HCT116 (cell line): ENCODE data around the gene OSBP2. TPM values are rescaled to one million over a fixed set of nuclear protein-coding genes. Genes with fewer than 3 reads are reported as not detected.

Source experiments
- ATAC-seq: fragments of 200-7000 bp; cut with Tn5 transposase; 2 replicates; pipeline ENCODE4 v1.9.1; 2020; ENCODE audit warnings: mild to moderate bottlenecking, moderate library complexity
- BruUV-seq: library from RNA; stranded (reverse); fragments of 400-500 nt; replicated peaks from 2 replicates; lab custom pipeline; 2021; lab: Mats Ljungman, UMichigan
- CTCF ChIA-PET: fragments of 300-600 bp; sonication (Branson Sonifier 250); formaldehyde crosslinking; loops from one replicate; lab custom pipeline; 2021; ENCODE audit warnings: antibody characterized with exemption; lab: Charles Lee
- POLR2A ChIA-PET: fragments of 300-600, 350-600 bp; sonication (Branson Sonifier 250); formaldehyde crosslinking; loops from one replicate; lab custom pipeline; 2021; ENCODE audit warnings: antibody characterized with exemption; lab: Charles Lee
- RAD21 ChIA-PET, 2 experiments: fragments of 300-600 bp; sonication (Branson Sonifier 250); formaldehyde crosslinking; loops; one replicate each; lab custom pipeline; 2023; ENCODE audit warnings: low total read pairs in 2 of 2; ENCODE audit not compliant: uncharacterized antibody in 2 of 2, unreplicated experiment in 2 of 2, low non-redundant PET in 1 of 2; lab: Charles Lee
- DNase-seq: peaks from one replicate; pipeline ENCODE4 v3.0.0-alpha.2; 2010; ENCODE audit warnings: low read depth, low spot score
- H2AFZ ChIP-seq: fragments of 200-600 bp; shearing (Covaris generic), sonication (generic); 2 replicates; pipeline ENCODE4 v1.6.1; 2017; ENCODE audit warnings: low read depth, mixed run types, mixed read lengths, antibody characterized with exemption, low read length; ENCODE audit not compliant: poor library complexity, severe bottlenecking
- H3K27ac ChIP-seq: 2 replicates; pipeline ENCODE4 v1.5.1; 2012; ENCODE audit warnings: low read depth, low read length
- H3K27me3 ChIP-seq: fragments of 200-600 bp; sonication (generic); 2 replicates; pipeline ENCODE4 v1.6.1; 2016; ENCODE audit warnings: mixed run types, low read length, mixed read lengths; ENCODE audit not compliant: insufficient read depth
- H3K36me3 ChIP-seq, 2 experiments: fragments of 200-500 bp in 1 of 2; fragments of 200-600 bp in 1 of 2; sonication (Bioruptor generic) in 1 of 2; sonication (generic) in 1 of 2; 2 replicates each; pipeline versions ENCODE4 v1.5.1 to v1.6.1; 2014 to 2016; ENCODE audit warnings: low read length in 2 of 2, inconsistent platforms in 1 of 2, mixed read lengths in 1 of 2, mixed run types in 1 of 2; ENCODE audit not compliant: insufficient read depth in 2 of 2, control insufficient read depth in 1 of 2
- H3K4me1 ChIP-seq, 2 experiments: fragments of 200-600 bp in 1 of 2; sonication (generic) in 1 of 2; 2 replicates each; pipeline versions ENCODE4 v1.5.1 to v1.6.1; 2012 to 2017; ENCODE audit warnings: low read length in 2 of 2, inconsistent platforms in 1 of 2, mild to moderate bottlenecking in 1 of 2, mixed read lengths in 1 of 2, mixed run types in 1 of 2, moderate library complexity in 1 of 2; ENCODE audit not compliant: insufficient read depth in 2 of 2, control insufficient read depth in 1 of 2
- H3K4me2 ChIP-seq: fragments of 200-600 bp; sonication (generic); 2 replicates; pipeline ENCODE4 v1.6.1; 2017; ENCODE audit warnings: mixed run types, low read length, mixed read lengths
- H3K4me3 ChIP-seq, 2 experiments: fragments of 200-600 bp in 1 of 2; sonication (generic) in 1 of 2; replicated peaks in 1 of 2; 2 replicates each; pipeline ENCODE4 v1.5.1; 2011 to 2016; ENCODE audit warnings: low read length in 2 of 2, control low read depth in 1 of 2, low read depth in 1 of 2, mild to moderate bottlenecking in 1 of 2, mixed read lengths in 1 of 2, mixed run types in 1 of 2
- H3K79me2 ChIP-seq: fragments of 200-600 bp; sonication (generic); 2 replicates; pipeline ENCODE4 v1.6.1; 2017; ENCODE audit warnings: mild to moderate bottlenecking, mixed run types, low read length, moderate library complexity, mixed read lengths; ENCODE audit not compliant: insufficient read depth
- H3K9ac ChIP-seq: fragments of 200-600 bp; sonication (generic); 2 replicates; pipeline ENCODE4 v1.6.1; 2016; ENCODE audit warnings: low read length, mixed read lengths
- H3K9me2 ChIP-seq: fragments of 200-600 bp; sonication (generic), shearing (Covaris generic); 2 replicates; pipeline ENCODE4 v1.6.1; 2017; ENCODE audit warnings: mixed run types, mild to moderate bottlenecking, moderate library complexity; ENCODE audit not compliant: insufficient read depth
- H3K9me3 ChIP-seq, 2 experiments: fragments of 200-500 bp in 1 of 2; fragments of 200-600 bp in 1 of 2; sonication (Bioruptor generic) in 1 of 2; sonication (generic) in 1 of 2; 2 replicates each; pipeline ENCODE4 v1.6.1; 2014 to 2017; ENCODE audit warnings: low read length in 2 of 2, mixed read lengths in 2 of 2, inconsistent platforms in 1 of 2, low read depth in 1 of 2, mild to moderate bottlenecking in 1 of 2, mixed run types in 1 of 2, moderate library complexity in 1 of 2; ENCODE audit not compliant: control insufficient read depth in 1 of 2, insufficient read depth in 1 of 2
- H4K20me1 ChIP-seq: fragments of 200-600 bp; sonication (generic), shearing (Covaris generic); 2 replicates; pipeline ENCODE4 v1.6.1; 2017; ENCODE audit warnings: mixed run types, mild to moderate bottlenecking, moderate library complexity; ENCODE audit not compliant: insufficient read depth
- ATF3 ChIP-seq: IDR thresholded peaks from 2 replicates; pipeline ENCODE4 v1.6.1; 2012
- CEBPB ChIP-seq: IDR thresholded peaks from 2 replicates; pipeline ENCODE4 v1.6.1; 2012; ENCODE audit warnings: low read depth
- CTCF ChIP-seq, 3 experiments: fragments of 200-600 bp in 1 of 3; sonication (generic) in 1 of 3; IDR thresholded peaks in 2 of 3; conservative IDR thresholded peaks in 1 of 3; 2 replicates each; pipeline ENCODE4 v1.5.1; 2012 to 2017; ENCODE audit warnings: low read depth in 2 of 3, low read length in 2 of 3, antibody characterized with exemption in 1 of 3, borderline replicate concordance in 1 of 3, control low read depth in 1 of 3, mild to moderate bottlenecking in 1 of 3, mixed read lengths in 1 of 3, mixed run types in 1 of 3, moderate library complexity in 1 of 3; ENCODE audit not compliant: insufficient read depth in 1 of 3
- ELF1 ChIP-seq: IDR thresholded peaks from 2 replicates; pipeline ENCODE4 v1.6.1; 2012; ENCODE audit warnings: low read depth, borderline replicate concordance
- EZH2 ChIP-seq: fragments of 200-600 bp; sonication (generic); IDR thresholded peaks from 2 replicates; pipeline ENCODE4 v1.6.1; 2017; ENCODE audit warnings: antibody characterized with exemption, mixed run types
- EZH2phosphoT487 ChIP-seq: fragments of 200-600 bp; IDR thresholded peaks from 2 replicates; pipeline ENCODE4 v1.6.1; 2018; ENCODE audit warnings: antibody characterized with exemption, borderline replicate concordance
- JUND ChIP-seq: IDR thresholded peaks from 2 replicates; pipeline ENCODE4 v1.6.1; 2012
- MAX ChIP-seq: IDR thresholded peaks from 2 replicates; pipeline ENCODE4 v1.6.1; 2012
- POLR2A ChIP-seq: IDR thresholded peaks from 2 replicates; pipeline ENCODE4 v1.7.0; 2011; ENCODE audit warnings: borderline replicate concordance; ENCODE audit not compliant: insufficient read depth, insufficient read length; ENCODE audit errors: extremely low read depth
- POLR2AphosphoS5 ChIP-seq: IDR thresholded peaks from 2 replicates; pipeline ENCODE4 v1.6.1; 2011; ENCODE audit warnings: mild to moderate bottlenecking, low read depth, low read length, moderate library complexity
- RAD21 ChIP-seq: IDR thresholded peaks from 2 replicates; pipeline ENCODE4 v1.6.1; 2012; ENCODE audit warnings: low read depth, mild to moderate bottlenecking
- SIN3A ChIP-seq: IDR thresholded peaks from 2 replicates; pipeline ENCODE4 v1.6.1; 2012; ENCODE audit warnings: low read depth
- SP1 ChIP-seq: IDR thresholded peaks from 2 replicates; pipeline ENCODE4 v1.6.1; 2012; ENCODE audit warnings: low read depth
- SRF ChIP-seq: IDR thresholded peaks from 2 replicates; pipeline ENCODE4 v1.6.1; 2012; ENCODE audit warnings: low read depth
- YY1 ChIP-seq: IDR thresholded peaks from 2 replicates; pipeline ENCODE4 v1.6.1; 2011; ENCODE audit warnings: low read length, low read depth, moderate library complexity, mild to moderate bottlenecking; ENCODE audit not compliant: insufficient replicate concordance; ENCODE audit errors: extremely low read depth
- ZFX ChIP-seq: fragments of 450-650 bp; IDR thresholded peaks from 2 replicates; pipeline ENCODE4 v1.6.1; 2017
- intact Hi-C: fragments of 100-400 bp; cut with micrococcal nuclease; formaldehyde crosslinking; loops from 2 replicates; pipeline ENCODE4 v1.10.0; 2022
- total RNA-seq: library from RNA; stranded (reverse); gene quantifications from one replicate; pipeline ENCODE4 v1.2.1, GENCODE V29; 2021; ENCODE audit not compliant: unreplicated experiment

The OSBP2 gene
- total RNA-seq, 1 experiment from 2014 or later: 12.9 TPM

- ATAC-seq (no peak), DNase-seq (no peak)
- Histone ChIP-seq H3K4me3 (no peak overlapping the region), H2AFZ (no peak overlapping the region), H4K20me1 (no peaks in the 10 kb centered on the region), H3K27ac (no peak overlapping the region), H3K9ac (no peak overlapping the region), H3K9me3 (no peaks in the 10 kb centered on the region), H3K4me2 (no peak overlapping the region), H3K9me2 (no peaks in the 10 kb centered on the region), H3K79me2 (peaks cover 3% of the 10 kb centered on the region; the same call in 1 of the 2 replicates), H3K36me3 (no peaks in the 10 kb centered on the region), H3K4me1 (peaks cover 24 to 52% of the 10 kb centered on the region in 2 experiments), H3K27me3 (no peaks in the 10 kb centered on the region)
- TF ChIP-seq SP1 (no peak), SRF (no peak), MAX (no peak), YY1 (no peak), CEBPB (no peak), SIN3A (no peak), EZH2phosphoT487 (no peak), ZFX (no peak), EZH2 (no peak), POLR2AphosphoS5 (no peak), RAD21 (no peak), ATF3 (no peak), POLR2A (no peak), CTCF (IDR thresholded peaks at IDR 0.05 in 2 of 3, conservative IDR thresholded peaks at IDR 0.05 in 1 of 3; ENCODE audit: borderline replicate concordance in 1 of 3, insufficient read depth in 1 of 3, low read depth in 2 of 3, low read length in 2 of 3) (no peak), JUND (no peak), ELF1 (no peak)
- ChIA-PET POLR2A (no interaction called here), RAD21 (no interaction called here), CTCF (no interaction called here)
- BruUV-seq: no TSS peak
- intact Hi-C loops: no loop called here
These were observed 132.1 kb downstream of the OSBP2 start for GRCh38 chr22:30826670-30827355.
